HUES64 (cell line): Measurements from ENCODE around the gene SH3D19.
"Not testable (repeated sequence)": the region's sequence is repeated elsewhere in the genome, so short reads cannot be mapped to it uniquely, and the experiment has no call there.

ENCODE experiments used
- H3K27ac ChIP-seq: 2 replicates; pipeline ENCODE4 v1.7.0; 2013; ENCODE audit warnings: low read depth, low read length, inconsistent platforms
- H3K27me3 ChIP-seq: 2 replicates; pipeline ENCODE4 v1.6.1; 2013; ENCODE audit warnings: mild to moderate bottlenecking, low read length; ENCODE audit not compliant: insufficient read depth
- H3K36me3 ChIP-seq: 2 replicates; pipeline ENCODE4 v1.6.1; 2013; ENCODE audit warnings: mild to moderate bottlenecking, low read length; ENCODE audit not compliant: insufficient read depth
- H3K4me1 ChIP-seq: 2 replicates; pipeline ENCODE4 v1.6.1; 2013; ENCODE audit warnings: mild to moderate bottlenecking, low read length, moderate library complexity; ENCODE audit not compliant: insufficient read depth
- H3K4me3 ChIP-seq: 2 replicates; pipeline ENCODE4 v1.5.1; 2013; ENCODE audit warnings: mild to moderate bottlenecking, low read length, moderate library complexity
- H3K9ac ChIP-seq: 2 replicates; pipeline ENCODE4 v1.6.1; 2013; ENCODE audit warnings: mild to moderate bottlenecking, low read depth, low read length
- H3K9me3 ChIP-seq: 2 replicates; pipeline ENCODE4 v1.6.1; 2013; ENCODE audit warnings: low read depth, low read length; ENCODE audit not compliant: insufficient read depth
- WGBS: fragments of 150-250, 120-280 bp; methylation state at CpG from one replicate; pipeline ENCODE4 v1.1.7; 2013; ENCODE audit warnings: missing lambda C conversion rate; 5-methylcytosine and 5-hydroxymethylcytosine counted together

Gene SH3D19

DNA sequence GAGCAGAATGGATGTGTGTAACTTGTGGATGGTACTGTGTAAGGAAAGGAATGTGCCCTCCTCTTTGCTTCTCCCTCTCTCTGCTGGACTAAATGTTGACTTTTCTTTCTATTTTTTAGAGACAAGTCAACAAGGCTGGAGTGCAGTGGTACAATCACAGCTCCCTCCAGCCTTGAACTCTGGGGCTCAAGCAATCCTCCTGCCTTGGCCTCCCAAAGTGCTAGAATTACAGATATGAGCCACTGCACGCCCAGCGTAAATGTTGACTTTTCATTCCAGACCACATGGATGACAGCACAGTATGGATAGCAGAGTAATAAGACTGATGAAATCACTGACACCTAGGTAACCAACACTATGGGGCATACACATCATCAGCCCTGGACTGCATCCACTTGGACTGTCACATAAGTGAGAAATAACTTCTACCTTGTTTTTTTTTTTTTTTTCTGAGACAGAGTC, 231.1 kb downstream of the SH3D19 start:
- Histone ChIP-seq H3K27me3 (no peaks in the 10 kb centered on the region), H3K4me3 (no peak overlapping the region), H3K9me3 (no peaks in the 10 kb centered on the region), H3K4me1 (no peaks in the 10 kb centered on the region), H3K9ac (no peak overlapping the region), H3K36me3 (no peaks in the 10 kb centered on the region), H3K27ac (no peak overlapping the region)
- 100% methylated on average over 2 of the region's 2 CpGs for WGBS

- no peak overlapping the region for H3K4me3 ChIP-seq
- H3K9ac ChIP-seq, result no peak overlapping the region
- no peaks in the 10 kb centered on the region for H3K4me1 ChIP-seq
- no peaks in the 10 kb centered on the region for H3K9me3 ChIP-seq
- no peaks in the 10 kb centered on the region for H3K36me3 ChIP-seq
- WGBS, result 68% methylated on average over 3 of the region's 3 CpGs
- H3K27ac ChIP-seq, result no peak overlapping the region; the same call in 1 of the 2 replicates
- H3K27me3 ChIP-seq, result no peaks in the 10 kb centered on the region
These were observed 232.2 kb downstream of the SH3D19 start for GRCh38 chr4:151093203-151093602.

DNA sequence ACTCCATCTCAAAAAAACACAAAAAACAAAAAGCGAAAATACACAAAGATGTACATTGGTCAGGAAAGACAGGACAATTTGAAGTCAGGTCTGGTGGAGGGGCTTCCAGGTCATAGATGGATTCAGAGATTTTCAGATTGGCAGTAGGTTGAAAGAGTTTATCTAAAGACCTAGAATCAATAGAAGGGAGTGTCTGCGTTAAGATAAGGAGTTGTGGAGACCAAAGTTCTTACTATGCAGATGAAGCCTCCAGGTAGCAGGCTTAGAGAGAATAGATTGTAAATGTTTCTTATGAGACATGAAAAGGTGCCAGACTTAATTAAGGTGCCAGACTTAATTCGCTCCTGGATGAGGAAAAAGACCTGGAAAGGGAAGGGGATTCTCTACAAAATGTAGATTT, 232.9 kb downstream of the SH3D19 start:
- no peaks in the 10 kb centered on the region for H3K36me3 ChIP-seq
- H3K27me3 ChIP-seq, result no peaks in the 10 kb centered on the region
- H3K9ac ChIP-seq, result no peak overlapping the region
- peaks cover 4% of the 10 kb centered on the region; the same call in 1 of the 2 replicates for H3K4me1 ChIP-seq
- H3K4me3 ChIP-seq, result no peak overlapping the region
- no peak overlapping the region; the same call in 1 of the 2 replicates for H3K27ac ChIP-seq
- WGBS, result 87% methylated on average over 3 of the region's 3 CpGs
- no peaks in the 10 kb centered on the region for H3K9me3 ChIP-seq

DNA sequence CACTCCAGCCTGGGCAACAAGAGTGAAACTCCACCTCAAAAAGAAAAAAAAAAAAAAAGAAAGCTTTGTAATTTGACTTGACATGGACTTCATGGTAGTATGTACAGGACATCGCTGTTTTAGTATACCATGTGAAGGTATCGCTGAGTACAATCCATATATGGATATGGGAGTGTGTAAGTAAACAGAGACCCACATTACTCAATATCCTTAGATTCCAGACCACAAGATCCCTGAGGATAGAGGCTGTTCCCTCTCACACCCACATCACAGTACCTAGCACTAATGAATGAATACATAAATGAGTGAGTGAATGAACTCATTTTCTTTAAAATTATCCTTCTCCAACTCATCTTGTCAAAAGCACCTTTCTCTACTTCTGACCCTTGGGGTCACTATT, 234.4 kb downstream of the SH3D19 start:
- Histone ChIP-seq H3K4me3 (no peak overlapping the region), H3K4me1 (peaks cover 9% of the 10 kb centered on the region; the same call in 1 of the 2 replicates), H3K36me3 (no peaks in the 10 kb centered on the region), H3K9ac (no peak overlapping the region), H3K9me3 (no peaks in the 10 kb centered on the region), H3K27ac (no peak overlapping the region), H3K27me3 (no peaks in the 10 kb centered on the region)
- WGBS, result no CpG with 5 or more reads among the region's 2 CpGs

- 88% methylated on average over 8 of the region's 8 CpGs for WGBS
- Histone ChIP-seq H3K9me3 (no peaks in the 10 kb centered on the region), H3K27ac (no peak overlapping the region), H3K27me3 (no peaks in the 10 kb centered on the region), H3K4me3 (no peak overlapping the region), H3K9ac (no peak overlapping the region), H3K4me1 (peaks cover 9% of the 10 kb centered on the region; the same call in 1 of the 2 replicates), H3K36me3 (no peaks in the 10 kb centered on the region)
These were observed 237.9 kb downstream of the SH3D19 start for GRCh38 chr4:151087467-151087866.

DNA sequence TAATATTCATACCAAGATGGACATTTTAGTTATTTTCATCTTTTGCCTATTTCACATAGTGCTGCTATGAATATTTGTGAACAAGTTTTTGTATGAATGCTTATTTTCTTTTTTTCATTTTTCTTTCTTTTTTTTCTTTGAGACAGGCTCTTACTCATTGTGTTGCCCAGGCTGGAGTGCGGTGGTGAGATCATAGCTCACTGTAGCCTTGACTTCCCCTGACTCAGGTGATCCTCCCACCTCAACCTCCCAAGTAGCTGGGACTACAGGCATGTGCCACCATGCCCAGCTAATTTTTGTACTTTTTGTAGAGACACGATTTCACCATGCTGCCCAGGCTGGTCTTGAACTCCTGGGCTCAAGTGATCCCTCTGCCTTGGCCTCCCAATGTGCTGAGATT, 247.4 kb downstream of the SH3D19 start:
- not testable (repeated sequence) for H3K27me3 ChIP-seq, H3K9me3 ChIP-seq, H3K4me3 ChIP-seq, H3K9ac ChIP-seq, H3K36me3 ChIP-seq, H3K27ac ChIP-seq, H3K4me1 ChIP-seq
- 92% methylated on average over 2 of the region's 2 CpGs for WGBS

GRCh38 chr4:151074416-151074916, 250.9 kb downstream of the SH3D19 start:
- Histone ChIP-seq H3K27me3 (no peaks in the 10 kb centered on the region), H3K4me1 (no peaks in the 10 kb centered on the region), H3K4me3 (no peak overlapping the region), H3K9ac (no peak overlapping the region), H3K27ac (no peak overlapping the region), H3K36me3 (no peaks in the 10 kb centered on the region), H3K9me3 (no peaks in the 10 kb centered on the region)
